Upper lobe of left lung (tissue), 4 donors: ENCODE measurements around the gene IL16.

Experiments used
- EP300 ChIP-seq, 4 donors: sonication (generic); formaldehyde crosslinking; IDR thresholded peaks; one replicate each; pipeline ENCODE4 v1.5.1; 2017; ENCODE audit warnings: antibody characterized with exemption in 4 of 4, control low read depth in 2 of 4
- POLR2A ChIP-seq, 4 donors: fragments of 450-650 bp; IDR thresholded peaks; one replicate each; pipeline ENCODE4 v1.5.1; 2016 to 2017; ENCODE audit warnings: antibody characterized with exemption in 4 of 4, mild to moderate bottlenecking in 2 of 4
- POLR2AphosphoS5 ChIP-seq, 2 donors: sonication (generic); formaldehyde crosslinking; IDR thresholded peaks; one replicate each; pipeline ENCODE4 v1.5.1; 2017; ENCODE audit warnings: antibody characterized with exemption in 2 of 2
- TF ChIP-seq, protein P1 (sequence below), 6 experiments: fragments of 450-650 bp in 4 of 6; fragments of 200-600 bp in 2 of 6; sonication (generic) in 2 of 6; IDR thresholded peaks; one replicate each; pipeline ENCODE4 v1.5.1; 2016 to 2019; ENCODE audit warnings: antibody characterized with exemption in 6 of 6

GRCh38 chr15:81253846-81254245 lies 57.2 kb downstream of the IL16 start:
- TF ChIP-seq, protein P1, sequence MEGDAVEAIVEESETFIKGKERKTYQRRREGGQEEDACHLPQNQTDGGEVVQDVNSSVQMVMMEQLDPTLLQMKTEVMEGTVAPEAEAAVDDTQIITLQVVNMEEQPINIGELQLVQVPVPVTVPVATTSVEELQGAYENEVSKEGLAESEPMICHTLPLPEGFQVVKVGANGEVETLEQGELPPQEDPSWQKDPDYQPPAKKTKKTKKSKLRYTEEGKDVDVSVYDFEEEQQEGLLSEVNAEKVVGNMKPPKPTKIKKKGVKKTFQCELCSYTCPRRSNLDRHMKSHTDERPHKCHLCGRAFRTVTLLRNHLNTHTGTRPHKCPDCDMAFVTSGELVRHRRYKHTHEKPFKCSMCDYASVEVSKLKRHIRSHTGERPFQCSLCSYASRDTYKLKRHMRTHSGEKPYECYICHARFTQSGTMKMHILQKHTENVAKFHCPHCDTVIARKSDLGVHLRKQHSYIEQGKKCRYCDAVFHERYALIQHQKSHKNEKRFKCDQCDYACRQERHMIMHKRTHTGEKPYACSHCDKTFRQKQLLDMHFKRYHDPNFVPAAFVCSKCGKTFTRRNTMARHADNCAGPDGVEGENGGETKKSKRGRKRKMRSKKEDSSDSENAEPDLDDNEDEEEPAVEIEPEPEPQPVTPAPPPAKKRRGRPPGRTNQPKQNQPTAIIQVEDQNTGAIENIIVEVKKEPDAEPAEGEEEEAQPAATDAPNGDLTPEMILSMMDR (IDR thresholded peaks at IDR 0.05), result no peak
- no peak for TF ChIP-seq POLR2A (IDR thresholded peaks at IDR 0.05)
- TF ChIP-seq POLR2AphosphoS5 (IDR thresholded peaks at IDR 0.05), result no peak
- TF ChIP-seq EP300 (IDR thresholded peaks at IDR 0.05), result no peak
